ENCODE results near the gene KRT82.
"Not testable (repeated sequence)": the region's sequence is repeated elsewhere in the genome, so short reads cannot be mapped to it uniquely, and the experiment has no call there.

KRT82 gene

GRCh38 chr12:52347551-52348510, 58.3 kb downstream of the KRT82 start:
- no peak for TF ChIP-seq CTCF (conservative IDR thresholded peaks at IDR 0.05; ENCODE audit: low read length)
- no peak overlapping the region for H3K4me3 ChIP-seq (ENCODE audit: low read length)
- no peak for DNase-seq (ENCODE audit: low read depth)

DNA sequence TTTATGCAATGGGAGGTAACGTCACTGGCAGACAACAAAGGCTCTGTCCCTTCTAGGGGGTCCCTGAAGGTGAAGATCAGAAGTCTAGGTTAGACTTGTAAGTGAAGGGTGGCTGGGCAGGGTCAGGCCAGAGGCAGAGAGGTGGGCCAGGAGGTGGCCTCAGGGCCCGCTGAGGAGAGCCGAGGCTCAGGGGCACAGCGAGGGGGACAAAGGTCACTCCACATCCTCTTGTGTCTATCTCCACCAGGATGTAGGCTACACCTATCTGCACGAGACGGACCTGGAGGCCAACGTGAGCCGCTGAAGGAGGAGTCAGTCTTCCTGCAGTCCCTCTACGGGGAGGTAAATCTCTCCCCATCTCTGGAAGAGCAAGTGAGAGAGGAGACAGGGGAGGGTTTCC, 59.1 kb downstream of the KRT82 start:
- DNase-seq (ENCODE audit: low read depth): no peak
- no peak for TF ChIP-seq CTCF (conservative IDR thresholded peaks at IDR 0.05; ENCODE audit: low read length)
- no peak overlapping the region for H3K4me3 ChIP-seq (ENCODE audit: low read length)

DNA sequence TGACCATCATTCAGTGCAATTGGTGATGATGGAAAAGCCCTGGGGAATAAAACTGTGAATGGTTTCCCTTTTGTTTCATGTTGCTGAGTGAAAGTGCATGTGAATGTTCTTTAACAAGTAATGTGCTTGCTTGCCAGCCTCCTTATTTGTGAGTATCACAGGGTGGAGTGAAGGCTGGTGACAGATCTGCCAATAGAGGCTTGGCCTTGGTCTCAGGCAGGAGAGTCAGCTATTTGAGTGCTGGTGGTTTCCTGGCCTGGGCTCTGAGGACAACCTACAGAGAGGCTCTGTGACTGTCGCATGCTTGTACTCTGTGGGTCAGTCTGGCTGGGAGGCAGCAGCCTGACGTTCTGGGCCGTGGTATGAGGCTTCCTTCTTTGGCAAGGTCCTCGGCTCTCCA, 59.5 kb downstream of the KRT82 start:
- no peak overlapping the region for H3K4me3 ChIP-seq (ENCODE audit: low read length)
- no peak for TF ChIP-seq CTCF (conservative IDR thresholded peaks at IDR 0.05; ENCODE audit: low read length)
- DNase-seq (ENCODE audit: low read depth): no peak

DNA sequence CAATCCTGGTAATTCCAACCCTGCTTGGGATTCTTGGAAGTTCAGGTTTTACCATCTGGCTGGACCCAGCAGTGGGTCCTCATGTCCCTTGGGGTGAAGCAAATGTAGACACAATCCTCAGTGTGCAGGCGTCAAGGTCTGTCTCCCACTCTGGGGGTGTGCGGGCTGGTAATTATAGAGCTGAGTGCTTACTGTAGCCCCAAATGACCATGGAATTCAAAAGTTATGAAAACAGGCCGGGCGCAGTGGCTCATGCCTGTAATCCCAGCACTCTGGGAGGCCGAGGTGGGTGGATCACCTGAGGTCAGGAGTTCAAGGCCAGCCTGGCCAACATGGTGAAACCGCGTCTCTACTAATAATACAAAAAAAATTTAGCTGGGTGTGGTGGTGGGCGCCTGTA, 61.1 kb downstream of the KRT82 start:
- not testable (repeated sequence) for DNase-seq (ENCODE audit: low read depth); H3K4me3 ChIP-seq (ENCODE audit: low read length)

DNA sequence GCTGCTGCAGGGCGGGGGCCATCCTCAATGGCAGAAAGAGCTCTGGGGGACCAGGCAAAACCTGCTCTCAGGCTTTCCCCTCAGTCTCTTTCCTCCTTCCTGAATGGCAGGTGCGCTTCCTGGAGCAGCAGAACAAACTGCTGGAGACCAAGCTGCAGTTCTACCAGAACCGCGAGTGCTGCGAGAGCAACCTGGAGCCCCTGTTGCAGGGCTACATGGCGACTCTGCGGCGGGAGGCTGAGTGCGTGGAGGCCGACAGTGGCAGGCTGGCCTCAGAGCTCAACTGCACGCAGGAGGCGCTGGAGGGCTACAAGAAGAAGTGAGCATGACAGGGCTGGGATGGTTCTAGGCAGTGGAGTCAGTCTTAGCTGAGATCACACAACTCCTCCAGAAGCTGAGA, 62.0 kb downstream of the KRT82 start:
- TF ChIP-seq CTCF (conservative IDR thresholded peaks at IDR 0.05; ENCODE audit: low read length): no peak
- no peak for DNase-seq (ENCODE audit: low read depth)

More for the DNA sequence above, 62.0 kb downstream of the KRT82 start:
- no peak overlapping the region for H3K4me3 ChIP-seq (ENCODE audit: low read length)
